ENCODE data around the gene PHYH. TPM values are rescaled to one million over a fixed set of nuclear protein-coding genes. Genes with fewer than 3 reads are reported as not detected.

The PHYH gene
- polyA plus RNA-seq, 3 donors: 5.5 to 19.6 (median 19.5) TPM

DNA sequence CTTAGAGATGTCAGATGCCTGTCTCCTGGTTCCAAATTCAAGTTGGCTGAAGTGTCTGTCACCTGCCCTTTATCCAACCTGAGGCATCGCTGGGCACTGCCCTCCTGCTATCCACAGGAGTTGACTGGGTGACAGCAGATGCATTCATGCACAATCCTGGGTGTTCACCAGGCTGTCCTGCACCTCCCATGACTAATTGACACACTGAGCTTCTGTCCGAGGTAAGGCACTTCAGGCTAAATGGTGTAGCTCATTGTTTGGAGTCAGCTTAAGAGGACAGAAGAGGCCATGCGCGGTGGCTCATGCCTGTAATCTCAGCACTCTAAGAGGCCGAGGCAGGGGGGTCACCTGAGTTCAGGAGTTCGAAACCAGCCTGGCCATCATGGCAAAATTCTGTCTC, 68.1 kb downstream of the PHYH start:
- Histone ChIP-seq H3K79me2 (ENCODE audit: insufficient read depth, low read length) (no peaks in the 10 kb centered on the region), H3K9me3 (replicated peaks in 1 of 2; ENCODE audit: control insufficient read depth in 1 of 2, insufficient read depth in 1 of 2, low read length in 2 of 2) (no peaks in the 10 kb centered on the region), H2AFZ (ENCODE audit: insufficient read depth, low read depth, low read length, poor library complexity, severe bottlenecking) (no peak overlapping the region), H4K20me1 (ENCODE audit: insufficient read depth, low read length) (no peaks in the 10 kb centered on the region), H3K27me3 (ENCODE audit: control insufficient read depth in 2 of 2, insufficient read depth in 2 of 2, low read length in 2 of 2) (no peaks in the 10 kb centered on the region), H3K4me1 (ENCODE audit: control insufficient read depth in 1 of 2, insufficient read depth in 2 of 2, low read length in 2 of 2) (no peaks in the 10 kb centered on the region), H3K36me3 (replicated peaks in 1 of 2; ENCODE audit: control insufficient read depth in 1 of 2, insufficient read depth in 2 of 2, low read length in 2 of 2) (no peaks in the 10 kb centered on the region), H3K27ac (ENCODE audit: low read depth in 1 of 2, low read length in 2 of 2) (no peak overlapping the region), H3K9ac (ENCODE audit: insufficient read depth, low read length, poor library complexity, severe bottlenecking) (no peak overlapping the region), H3K4me3 (replicated peaks in 1 of 3; ENCODE audit: low read depth in 2 of 3, low read length in 3 of 3) (no peak overlapping the region), H3K4me2 (replicated peaks; ENCODE audit: extremely low read depth, low read length, poor library complexity, severe bottlenecking) (no peak overlapping the region)
- Mint-ChIP-seq H3K36me3 (no peaks in the 10 kb centered on the region), H3K4me3 (no peak overlapping the region), H3K27ac (no peak overlapping the region), H3K4me1 (no peaks in the 10 kb centered on the region), H3K27me3 (ENCODE audit: low read depth in 3 of 3) (peaks cover 2 to 7% (median 3%) of the 10 kb centered on the region in 3 donors), H3K9me3 (no peaks in the 10 kb centered on the region)
- intact Hi-C loops (cut with micrococcal nuclease): no loop called here
- no peak for TF ChIP-seq CTCF (IDR thresholded peaks at IDR 0.05)
- WGBS (ENCODE audit: insufficient coverage): 93% methylated on average over 4 of the region's 6 CpGs
- no peak for DNase-seq

- H3K9me3 ChIP-seq (replicated peaks in 1 of 2; ENCODE audit: control insufficient read depth in 1 of 2, insufficient read depth in 1 of 2, low read length in 2 of 2): no peaks in the 10 kb centered on the region
- TF ChIP-seq CTCF (IDR thresholded peaks at IDR 0.05): no peak
- no peak overlapping the region for H3K9ac ChIP-seq (ENCODE audit: insufficient read depth, low read length, poor library complexity, severe bottlenecking)
- H3K79me2 ChIP-seq (ENCODE audit: insufficient read depth, low read length): no peaks in the 10 kb centered on the region
- no peak for DNase-seq
- no peak overlapping the region for H3K4me2 ChIP-seq (replicated peaks; ENCODE audit: extremely low read depth, low read length, poor library complexity, severe bottlenecking)
- Mint-ChIP-seq H3K27me3 (ENCODE audit: low read depth in 3 of 3) (peaks cover 2 to 7% (median 3%) of the 10 kb centered on the region in 3 donors), H3K36me3 (no peaks in the 10 kb centered on the region), H3K27ac (no peak overlapping the region), H3K4me3 (no peak overlapping the region), H3K9me3 (no peaks in the 10 kb centered on the region), H3K4me1 (no peaks in the 10 kb centered on the region)
- H3K4me3 ChIP-seq (replicated peaks in 1 of 3; ENCODE audit: low read depth in 2 of 3, low read length in 3 of 3): no peak overlapping the region
- H3K27me3 ChIP-seq (ENCODE audit: control insufficient read depth in 2 of 2, insufficient read depth in 2 of 2, low read length in 2 of 2): no peaks in the 10 kb centered on the region
- 92% methylated on average over 5 of the region's 9 CpGs for WGBS (ENCODE audit: insufficient coverage)
- H3K36me3 ChIP-seq (replicated peaks in 1 of 2; ENCODE audit: control insufficient read depth in 1 of 2, insufficient read depth in 2 of 2, low read length in 2 of 2): no peaks in the 10 kb centered on the region
- no peak overlapping the region for H2AFZ ChIP-seq (ENCODE audit: insufficient read depth, low read depth, low read length, poor library complexity, severe bottlenecking)
- H3K27ac ChIP-seq (ENCODE audit: low read depth in 1 of 2, low read length in 2 of 2): no peak overlapping the region
- no peaks in the 10 kb centered on the region for H3K4me1 ChIP-seq (ENCODE audit: control insufficient read depth in 1 of 2, insufficient read depth in 2 of 2, low read length in 2 of 2)
- no peaks in the 10 kb centered on the region for H4K20me1 ChIP-seq (ENCODE audit: insufficient read depth, low read length)
- intact Hi-C loops (cut with micrococcal nuclease): no loop called here
Observed at GRCh38 chr10:13231190-13231589, 68.7 kb downstream of the PHYH start.

Other genes with a start within 250 kb of the PHYH start
- 1 to 10 TPM; 1.4 to 3.7 (median 2.6) TPM for gene OPTN, start 199.9 kb downstream of the PHYH start, polyA plus RNA-seq
- gene MCM10, start 138.5 kb downstream of the PHYH start, polyA plus RNA-seq: not detected
- gene UCMA, start 65.7 kb downstream of the PHYH start, polyA plus RNA-seq: not detected
- gene SEPHS1, start 48.2 kb upstream of the PHYH start, polyA plus RNA-seq: 10 to 100 TPM; 11.9 to 16.3 (median 15.1) TPM
- gene BEND7, start 228.9 kb upstream of the PHYH start, polyA plus RNA-seq: under 1 TPM in 1 of 3 donors, not detected in 2; 0.65 TPM

Measured in CD14-positive monocyte (primary cell).